HCT116 (cell line): Measurements from ENCODE around the gene SNCAIP.

Experiments
- CTCF ChIP-seq, 3 experiments: fragments of 200-600 bp in 1 of 3; sonication (generic) in 1 of 3; IDR thresholded peaks in 2 of 3; conservative IDR thresholded peaks in 1 of 3; 2 replicates each; pipeline ENCODE4 v1.5.1; 2012 to 2017; ENCODE audit warnings: low read depth in 2 of 3, low read length in 2 of 3, antibody characterized with exemption in 1 of 3, borderline replicate concordance in 1 of 3, control low read depth in 1 of 3, mild to moderate bottlenecking in 1 of 3, mixed read lengths in 1 of 3, mixed run types in 1 of 3, moderate library complexity in 1 of 3; ENCODE audit not compliant: insufficient read depth in 1 of 3
- MAX ChIP-seq: IDR thresholded peaks from 2 replicates; pipeline ENCODE4 v1.6.1; 2012

- TF ChIP-seq MAX (no peak), CTCF (IDR thresholded peaks at IDR 0.05 in 2 of 3, conservative IDR thresholded peaks at IDR 0.05 in 1 of 3; ENCODE audit: borderline replicate concordance in 1 of 3, insufficient read depth in 1 of 3, low read depth in 2 of 3, low read length in 2 of 3) (peak; percentile 6 to 53 (median 36); a peak in 3 of 6 replicates)
Measured at GRCh38 chr5:122468351-122469116, 156.5 kb downstream of the SNCAIP start.
